Muscle layer of duodenum (tissue), 2 donors: ENCODE measurements around the gene CABCOCO1.
"Not testable (repeated sequence)": the region's sequence is repeated elsewhere in the genome, so short reads cannot be mapped to it uniquely, and the experiment has no call there.

ENCODE experiments used
- H3K27ac ChIP-seq: one replicate; pipeline ENCODE4 v1.7.0; 2013; ENCODE audit warnings: mild to moderate bottlenecking, low read length
- H3K27me3 ChIP-seq: one replicate; pipeline ENCODE4 v1.7.0; 2013; ENCODE audit warnings: low read depth, mild to moderate bottlenecking, control low read depth, low read length
- H3K36me3 ChIP-seq, 2 donors: one replicate each; pipeline ENCODE4 v1.7.0; 2013; ENCODE audit warnings: low read length in 2 of 2, control low read depth in 1 of 2, mild to moderate bottlenecking in 1 of 2; ENCODE audit not compliant: insufficient read depth in 2 of 2, control insufficient read depth in 1 of 2
- H3K4me1 ChIP-seq, 2 donors: one replicate each; pipeline ENCODE4 v1.7.0; 2013; ENCODE audit warnings: low read length in 2 of 2, mild to moderate bottlenecking in 2 of 2, control low read depth in 1 of 2, moderate library complexity in 1 of 2; ENCODE audit not compliant: insufficient read depth in 2 of 2, control insufficient read depth in 1 of 2
- H3K4me3 ChIP-seq, 2 donors: one replicate each; pipeline ENCODE4 v1.7.0; 2013; ENCODE audit warnings: low read length in 2 of 2, low read depth in 1 of 2, mild to moderate bottlenecking in 1 of 2
- H3K9me3 ChIP-seq, 2 donors: one replicate each; pipeline ENCODE4 v1.7.0; 2013; ENCODE audit warnings: low read length in 2 of 2, control low read depth in 1 of 2, mild to moderate bottlenecking in 1 of 2; ENCODE audit not compliant: control insufficient read depth in 1 of 2
- donor health status: healthy.

CABCOCO1 gene

GRCh38 chr10:61688551-61689308 lies 26.0 kb downstream of the CABCOCO1 start:
- Histone ChIP-seq H3K36me3 (no peaks in the 10 kb centered on the region), H3K9me3 (no peaks in the 10 kb centered on the region), H3K4me3 (no peak overlapping the region), H3K27me3 (no peaks in the 10 kb centered on the region), H3K27ac (no peak overlapping the region), H3K4me1 (no peaks in the 10 kb centered on the region)

GRCh38 chr10:61691667-61692066 lies 28.9 kb downstream of the CABCOCO1 start:
- not testable (repeated sequence) for H3K27me3 ChIP-seq, H3K4me1 ChIP-seq, H3K27ac ChIP-seq, H3K9me3 ChIP-seq, H3K36me3 ChIP-seq, H3K4me3 ChIP-seq

GRCh38 chr10:61692447-61693010 lies 29.8 kb downstream of the CABCOCO1 start:
- Histone ChIP-seq H3K36me3 (no peaks in the 10 kb centered on the region), H3K27me3 (no peaks in the 10 kb centered on the region), H3K4me3 (no peak overlapping the region), H3K27ac (no peak overlapping the region), H3K9me3 (no peaks in the 10 kb centered on the region), H3K4me1 (no peaks in the 10 kb centered on the region)

- Histone ChIP-seq H3K9me3 (no peaks in the 10 kb centered on the region), H3K36me3 (no peaks in the 10 kb centered on the region), H3K4me1 (peaks cover 0 to 3% of the 10 kb centered on the region in 2 donors), H3K27ac (no peak overlapping the region), H3K4me3 (no peak overlapping the region), H3K27me3 (no peaks in the 10 kb centered on the region)
These were observed 36.4 kb downstream of the CABCOCO1 start for GRCh38 chr10:61698968-61699655.

- Histone ChIP-seq H3K4me1 (peaks cover 0 to 3% of the 10 kb centered on the region in 2 donors), H3K4me3 (no peak overlapping the region), H3K27me3 (no peaks in the 10 kb centered on the region), H3K9me3 (no peaks in the 10 kb centered on the region), H3K36me3 (no peaks in the 10 kb centered on the region), H3K27ac (no peak overlapping the region)
These were observed 38.5 kb downstream of the CABCOCO1 start for GRCh38 chr10:61701055-61701705.

- Histone ChIP-seq H3K27me3 (no peaks in the 10 kb centered on the region), H3K4me3 (no peak overlapping the region), H3K36me3 (no peaks in the 10 kb centered on the region), H3K9me3 (no peaks in the 10 kb centered on the region), H3K4me1 (peaks cover 0 to 3% of the 10 kb centered on the region in 2 donors), H3K27ac (no peak overlapping the region)
These were observed 39.0 kb downstream of the CABCOCO1 start for GRCh38 chr10:61701706-61702105.

GRCh38 chr10:61702584-61702983 lies 39.9 kb downstream of the CABCOCO1 start:
- Histone ChIP-seq H3K9me3 (no peaks in the 10 kb centered on the region), H3K27me3 (no peaks in the 10 kb centered on the region), H3K4me3 (no peak overlapping the region), H3K27ac (no peak overlapping the region), H3K36me3 (no peaks in the 10 kb centered on the region), H3K4me1 (peaks cover 0 to 3% of the 10 kb centered on the region in 2 donors)

GRCh38 chr10:61705022-61705613 lies 42.4 kb downstream of the CABCOCO1 start:
- Histone ChIP-seq H3K4me1 (peaks cover 3% of the 10 kb centered on the region in 2 donors), H3K4me3 (no peak overlapping the region), H3K27ac (no peak overlapping the region), H3K9me3 (no peaks in the 10 kb centered on the region), H3K36me3 (no peaks in the 10 kb centered on the region), H3K27me3 (no peaks in the 10 kb centered on the region)

- Histone ChIP-seq H3K9me3 (no peaks in the 10 kb centered on the region), H3K4me1 (peaks cover 0 to 3% of the 10 kb centered on the region in 2 donors), H3K36me3 (no peaks in the 10 kb centered on the region), H3K4me3 (no peak overlapping the region), H3K27ac (no peak overlapping the region), H3K27me3 (no peaks in the 10 kb centered on the region)
These were observed 46.1 kb downstream of the CABCOCO1 start for GRCh38 chr10:61708846-61709245.

- H3K27me3 ChIP-seq, H3K9me3 ChIP-seq, H3K36me3 ChIP-seq, H3K4me3 ChIP-seq, H3K27ac ChIP-seq, H3K4me1 ChIP-seq: not testable (repeated sequence)
These were observed 49.4 kb downstream of the CABCOCO1 start for GRCh38 chr10:61712105-61712504.

- H3K27me3 ChIP-seq: not testable (repeated sequence)
These were observed 56.7 kb downstream of the CABCOCO1 start for GRCh38 chr10:61719475-61719874.

More at GRCh38 chr10:61719475-61719874, 56.7 kb downstream of the CABCOCO1 start:
- not testable (repeated sequence) for H3K36me3 ChIP-seq, H3K27ac ChIP-seq, H3K4me3 ChIP-seq, H3K9me3 ChIP-seq, H3K4me1 ChIP-seq
